Naive thymus-derived CD8-positive, alpha-beta T cell (primary cell): ENCODE data around the gene MSANTD1. TPM values are rescaled to one million over a fixed set of nuclear protein-coding genes. Genes with fewer than 3 reads are reported as not detected.

Experiments used
- ATAC-seq, 2 donors: fragments of 150-1000 bp; cut with Tn5 transposase in 1 of 2; sonication (Bioruptor Pico), chemical (Tn5 transposase) in 1 of 2; 1 replicate in 1 of 2; 2 replicates in 1 of 2; pipeline ENCODE4 v1.10.0; 2021; ENCODE audit warnings: mild to moderate bottlenecking in 2 of 2, moderate library complexity in 2 of 2
- POLR2A ChIA-PET: fragments of 350-600 bp; sonication (Branson Sonifier 250); formaldehyde crosslinking; loops from one replicate; lab custom pipeline; 2021; ENCODE audit warnings: antibody characterized with exemption; lab: Charles Lee
- DNase-seq, 10 donors: peaks; one replicate each; pipeline versions ENCODE4 v3.0.0 to v3.0.0-alpha.2; 2020 to 2022
- H3K27ac Mint-ChIP-seq, 10 donors: one replicate each; pipeline ENCODE4 v1.8.0; 2020 to 2022; ENCODE audit warnings: mild to moderate bottlenecking in 10 of 10, mixed read lengths in 10 of 10, moderate library complexity in 4 of 10, inconsistent platforms in 1 of 10
- H3K27me3 Mint-ChIP-seq, 5 donors: one replicate each; pipeline ENCODE4 v1.8.0; 2021 to 2022; ENCODE audit warnings: mixed read lengths in 5 of 5
- H3K36me3 Mint-ChIP-seq, 3 donors: one replicate each; pipeline ENCODE4 v1.8.0; 2020 to 2022; ENCODE audit warnings: mixed read lengths in 3 of 3, mild to moderate bottlenecking in 2 of 3, inconsistent platforms in 1 of 3
- H3K4me1 Mint-ChIP-seq, 4 donors: one replicate each; pipeline ENCODE4 v1.8.0; 2021 to 2022; ENCODE audit warnings: mixed read lengths in 4 of 4
- H3K4me3 Mint-ChIP-seq, 10 donors: one replicate each; pipeline ENCODE4 v1.8.0; 2020 to 2022; ENCODE audit warnings: mild to moderate bottlenecking in 10 of 10, mixed read lengths in 10 of 10, moderate library complexity in 6 of 10, inconsistent platforms in 1 of 10
- H3K9me3 Mint-ChIP-seq, 9 donors: one replicate each; pipeline ENCODE4 v1.8.0; 2020 to 2022; ENCODE audit warnings: mixed read lengths in 9 of 9, mild to moderate bottlenecking in 3 of 9, inconsistent platforms in 1 of 9, moderate library complexity in 1 of 9
- polyA plus RNA-seq, 3 donors: library from polyadenylated mRNA; unstranded; fragments of 300-500 nt; fragmentation: Illumina TruSeq; gene quantifications; one replicate each; pipeline ENCODE4 v1.2.3, GENCODE V29; 2021
- total RNA-seq, 8 experiments: library from RNA in 2 of 8; stranded (reverse) in 2 of 8; gene quantifications; one replicate each; pipeline ENCODE4 v1.2.3 and lab custom pipeline; 2021 to 2026

The MSANTD1 gene
- total and polyA plus RNA-seq, 5 experiments from 2014 or later: 0.18 to 2.1 (median 1.8) TPM; not detected in 2

GRCh38 chr4:3267576-3268394, 18.8 kb downstream of the MSANTD1 start:
- H3K4me3 Mint-ChIP-seq: no peak overlapping the region
- H3K27ac Mint-ChIP-seq: no peak overlapping the region
- no peaks in the 10 kb centered on the region for H3K27me3 Mint-ChIP-seq
- DNase-seq: no peak
- H3K36me3 Mint-ChIP-seq: no peaks in the 10 kb centered on the region
- ATAC-seq: no peak
- peaks cover 0 to 2% (median 0%) of the 10 kb centered on the region in 9 donors for H3K9me3 Mint-ChIP-seq
- POLR2A ChIA-PET: no interaction called here
- no peaks in the 10 kb centered on the region for H3K4me1 Mint-ChIP-seq

- ATAC-seq (no peak), DNase-seq (no peak)
- POLR2A ChIA-PET: no interaction called here
- H3K4me3 Mint-ChIP-seq: no peak overlapping the region
- H3K27me3 Mint-ChIP-seq: peaks cover 0 to 1% (median 0%) of the 10 kb centered on the region in 5 donors
- H3K4me1 Mint-ChIP-seq: no peaks in the 10 kb centered on the region
- no peak overlapping the region for H3K27ac Mint-ChIP-seq
- peaks cover 0 to 6% (median 3%) of the 10 kb centered on the region in 9 donors for H3K9me3 Mint-ChIP-seq
- peaks cover 0 to 3% (median 2%) of the 10 kb centered on the region in 3 donors for H3K36me3 Mint-ChIP-seq
These were observed 19.6 kb downstream of the MSANTD1 start for GRCh38 chr4:3268395-3269104.

- POLR2A ChIA-PET: no interaction called here
- DNase-seq: no peak
- Mint-ChIP-seq H3K9me3 (peaks cover 0 to 11% (median 4%) of the 10 kb centered on the region in 9 donors), H3K27ac (no peak overlapping the region), H3K4me3 (no peak overlapping the region), H3K27me3 (peaks cover 0 to 1% (median 0%) of the 10 kb centered on the region in 5 donors), H3K4me1 (no peaks in the 10 kb centered on the region), H3K36me3 (peaks cover 0 to 5% (median 2%) of the 10 kb centered on the region in 3 donors)
- ATAC-seq: no peak
These were observed 20.4 kb downstream of the MSANTD1 start for GRCh38 chr4:3269105-3269927.

GRCh38 chr4:3269991-3270611, 21.1 kb downstream of the MSANTD1 start:
- no peak for ATAC-seq
- H3K27me3 Mint-ChIP-seq: peaks cover 0 to 1% (median 0%) of the 10 kb centered on the region in 5 donors
- POLR2A ChIA-PET: no interaction called here
- peaks cover 0 to 11% (median 4%) of the 10 kb centered on the region in 9 donors for H3K9me3 Mint-ChIP-seq
- no peak overlapping the region for H3K4me3 Mint-ChIP-seq
- H3K36me3 Mint-ChIP-seq: peaks cover 0 to 5% (median 2%) of the 10 kb centered on the region in 3 donors
- no peak overlapping the region for H3K27ac Mint-ChIP-seq
- DNase-seq: no peak
- H3K4me1 Mint-ChIP-seq: no peaks in the 10 kb centered on the region

GRCh38 chr4:3271131-3271530, 22.2 kb downstream of the MSANTD1 start:
- DNase-seq: no peak
- H3K27me3 Mint-ChIP-seq: peaks cover 0 to 1% (median 0%) of the 10 kb centered on the region in 5 donors
- peaks cover 0 to 14% (median 4%) of the 10 kb centered on the region in 9 donors for H3K9me3 Mint-ChIP-seq
- H3K36me3 Mint-ChIP-seq: peaks cover 0 to 5% (median 2%) of the 10 kb centered on the region in 3 donors
- H3K4me3 Mint-ChIP-seq: no peak overlapping the region
- POLR2A ChIA-PET: no interaction called here
- no peaks in the 10 kb centered on the region for H3K4me1 Mint-ChIP-seq
- no peak for ATAC-seq
- no peak overlapping the region for H3K27ac Mint-ChIP-seq

- no peaks in the 10 kb centered on the region for H3K4me1 Mint-ChIP-seq
- H3K36me3 Mint-ChIP-seq: peaks cover 0 to 26% (median 14%) of the 10 kb centered on the region in 3 donors
- DNase-seq: no peak
- peaks cover 7 to 37% (median 15%) of the 10 kb centered on the region in 9 donors for H3K9me3 Mint-ChIP-seq
- H3K4me3 Mint-ChIP-seq: no peak overlapping the region
- no peak overlapping the region for H3K27ac Mint-ChIP-seq
- H3K27me3 Mint-ChIP-seq: peaks cover 0 to 5% (median 0%) of the 10 kb centered on the region in 5 donors
- ATAC-seq: no peak
- POLR2A ChIA-PET: interaction anchor here (0.6 kb wide), 1 partner anchor 1414 kb away, joined by 3 read pairs; no protein-coding TSS in a partner anchor
These were observed 28.0 kb downstream of the MSANTD1 start for GRCh38 chr4:3276986-3277385.

GRCh38 chr4:3280466-3280865, 31.5 kb downstream of the MSANTD1 start:
- POLR2A ChIA-PET: no interaction called here
- Mint-ChIP-seq H3K4me1 (no peaks in the 10 kb centered on the region), H3K9me3 (peaks cover 0 to 39% (median 14%) of the 10 kb centered on the region in 9 donors), H3K27me3 (peaks cover 0 to 9% (median 4%) of the 10 kb centered on the region in 5 donors), H3K36me3 (peaks cover 0 to 21% (median 13%) of the 10 kb centered on the region in 3 donors), H3K4me3 (no peak overlapping the region), H3K27ac (no peak overlapping the region)
- DNase-seq: no peak
- ATAC-seq: no peak

- peaks cover 9 to 29% (median 10%) of the 10 kb centered on the region in 5 donors for H3K27me3 Mint-ChIP-seq
- peaks cover 0 to 17% (median 13%) of the 10 kb centered on the region in 3 donors for H3K36me3 Mint-ChIP-seq
- POLR2A ChIA-PET: no interaction called here
- DNase-seq (no peak), ATAC-seq (no peak)
- peaks cover 0 to 37% (median 13%) of the 10 kb centered on the region in 9 donors for H3K9me3 Mint-ChIP-seq
- H3K27ac Mint-ChIP-seq: peak overlapping the region in 1 of 10 donors; percentile 12
- H3K4me1 Mint-ChIP-seq: peaks cover 0 to 7% (median 5%) of the 10 kb centered on the region in 4 donors
- no peak overlapping the region for H3K4me3 Mint-ChIP-seq
These were observed 34.5 kb downstream of the MSANTD1 start for GRCh38 chr4:3283483-3283882.

- H3K4me3 Mint-ChIP-seq: no peak overlapping the region
- H3K27ac Mint-ChIP-seq: no peak overlapping the region
- H3K27me3 Mint-ChIP-seq: peaks cover 9 to 31% (median 10%) of the 10 kb centered on the region in 5 donors
- peaks cover 0 to 33% (median 9%) of the 10 kb centered on the region in 9 donors for H3K9me3 Mint-ChIP-seq
- DNase-seq (no peak), ATAC-seq (no peak)
- H3K4me1 Mint-ChIP-seq: peaks cover 0 to 7% (median 5%) of the 10 kb centered on the region in 4 donors
- H3K36me3 Mint-ChIP-seq: peaks cover 0 to 12% (median 10%) of the 10 kb centered on the region in 3 donors
- POLR2A ChIA-PET: no interaction called here
These were observed 35.0 kb downstream of the MSANTD1 start for GRCh38 chr4:3283916-3284315.

- POLR2A ChIA-PET: no interaction called here
- Mint-ChIP-seq H3K27me3 (peaks cover 9 to 37% (median 14%) of the 10 kb centered on the region in 5 donors), H3K4me3 (no peak overlapping the region), H3K27ac (peak overlapping the region in 1 of 10 donors; percentile 29), H3K9me3 (peaks cover 0 to 29% (median 9%) of the 10 kb centered on the region in 9 donors), H3K4me1 (peaks cover 0 to 7% (median 5%) of the 10 kb centered on the region in 4 donors), H3K36me3 (peaks cover 0 to 10% (median 6%) of the 10 kb centered on the region in 3 donors)
- ATAC-seq (no peak), DNase-seq (no peak)
These were observed 36.0 kb downstream of the MSANTD1 start for GRCh38 chr4:3284734-3285557.
